GM18873 (cell line): ENCODE results near the gene PCCB.
"Not testable (repeated sequence)": the region's sequence is repeated elsewhere in the genome, so short reads cannot be mapped to it uniquely, and the experiment has no call there.

Experiments
- ATAC-seq: cut with Tn5 transposase; IDR thresholded peaks from one replicate; pipeline ENCODE4 v1.9.1; 2021; ENCODE audit warnings: mild to moderate bottlenecking, moderate library complexity, moderate number of reproducible peaks; ENCODE audit not compliant: unreplicated experiment, low FRiP score

PCCB gene

GRCh38 chr3:136261826-136262225, 11.7 kb downstream of the PCCB start:
- ATAC-seq: no peak

GRCh38 chr3:136262559-136262958, 12.4 kb downstream of the PCCB start:
- no peak for ATAC-seq

GRCh38 chr3:136263251-136263650, 13.1 kb downstream of the PCCB start:
- no peak for ATAC-seq

GRCh38 chr3:136266468-136267125, 16.5 kb downstream of the PCCB start:
- not testable (repeated sequence) for ATAC-seq

- no peak for ATAC-seq
These were observed 17.1 kb downstream of the PCCB start for GRCh38 chr3:136267235-136267634.

- ATAC-seq: no peak
These were observed 20.0 kb downstream of the PCCB start for GRCh38 chr3:136270179-136270578.

- not testable (repeated sequence) for ATAC-seq
These were observed 21.5 kb downstream of the PCCB start for GRCh38 chr3:136271626-136272025.

GRCh38 chr3:136276049-136276755, 26.1 kb downstream of the PCCB start:
- no peak for ATAC-seq

GRCh38 chr3:136277115-136277514, 27.0 kb downstream of the PCCB start:
- no peak for ATAC-seq

GRCh38 chr3:136277634-136278033, 27.5 kb downstream of the PCCB start:
- ATAC-seq: no peak

GRCh38 chr3:136279092-136279491, 29.0 kb downstream of the PCCB start:
- ATAC-seq: no peak

- ATAC-seq: no peak
These were observed 30.8 kb downstream of the PCCB start for GRCh38 chr3:136280961-136281360.

- no peak for ATAC-seq
These were observed 31.9 kb downstream of the PCCB start for GRCh38 chr3:136281966-136282520.

GRCh38 chr3:136283627-136284026, 33.5 kb downstream of the PCCB start:
- ATAC-seq: no peak

- ATAC-seq: no peak
These were observed 41.2 kb downstream of the PCCB start for GRCh38 chr3:136291302-136291701.

- ATAC-seq: no peak
These were observed 42.4 kb downstream of the PCCB start for GRCh38 chr3:136292500-136292899.

GRCh38 chr3:136293279-136293678, 43.1 kb downstream of the PCCB start:
- ATAC-seq: no peak

- no peak for ATAC-seq
These were observed 44.0 kb downstream of the PCCB start for GRCh38 chr3:136294176-136294575.

- no peak for ATAC-seq
These were observed 46.8 kb downstream of the PCCB start for GRCh38 chr3:136296960-136297359.

GRCh38 chr3:136297826-136298225, 47.7 kb downstream of the PCCB start:
- ATAC-seq: no peak

GRCh38 chr3:136300444-136300843, 50.3 kb downstream of the PCCB start:
- no peak for ATAC-seq

GRCh38 chr3:136305879-136306278, 55.7 kb downstream of the PCCB start:
- no peak for ATAC-seq
